Thyroid gland (tissue), 4 donors: ENCODE measurements around the gene SESN3.

ENCODE experiments used
- CTCF ChIP-seq, 6 experiments: fragments of 200-600 bp in 3 of 6; fragments of 450-650 bp in 3 of 6; sonication (generic) in 3 of 6; IDR thresholded peaks; one replicate each; pipeline ENCODE4 v1.5.1; 2016 to 2019; ENCODE audit warnings: antibody characterized with exemption in 6 of 6, mild to moderate bottlenecking in 2 of 6, inconsistent platforms in 1 of 6, moderate library complexity in 1 of 6
- POLR2A ChIP-seq, 2 donors: fragments of 450-650 bp; IDR thresholded peaks; one replicate each; pipeline ENCODE4 v1.6.1; 2017; ENCODE audit warnings: antibody characterized with exemption in 2 of 2, mild to moderate bottlenecking in 2 of 2, moderate library complexity in 1 of 2

- TF ChIP-seq POLR2A (IDR thresholded peaks at IDR 0.05) (no peak), CTCF (IDR thresholded peaks at IDR 0.05) (no peak)
These were observed 73.2 kb downstream of the SESN3 start for GRCh38 chr11:95157824-95158223.
